GM10248 (cell line): Measurements from ENCODE around the gene CYGB.
A peak's percentile ranks its signal among the peaks of the same experiment; 100 is the strongest.

Experiments
- CTCF ChIA-PET: fragments of 300-600 bp; sonication (Branson Sonifier 250); formaldehyde crosslinking; extraction: SDS; loops from one replicate; lab custom pipeline; 2021; ENCODE audit warnings: antibody characterized with exemption; lab: Yijun Ruan, JAX
- POLR2A ChIA-PET: fragments of 350-650 bp; sonication (Branson Sonifier 250); formaldehyde crosslinking; extraction: SDS; loops from one replicate; lab custom pipeline; 2020; ENCODE audit warnings: antibody characterized with exemption; lab: Yijun Ruan, JAX
- DNase-seq: peaks from one replicate; pipeline ENCODE4 v3.0.0; 2012; ENCODE audit errors: extremely low spot score
- TF ChIP-seq, protein P1 (sequence below): IDR thresholded peaks from 2 replicates; pipeline ENCODE4 v1.5.1; 2012; ENCODE audit warnings: mild to moderate bottlenecking, low read depth; ENCODE audit errors: extremely low read depth, missing control alignments, control extremely low read depth

Gene CYGB

GRCh38 chr17:76485569-76485968, 51.9 kb downstream of the CYGB start:
- TF ChIP-seq, protein P1, sequence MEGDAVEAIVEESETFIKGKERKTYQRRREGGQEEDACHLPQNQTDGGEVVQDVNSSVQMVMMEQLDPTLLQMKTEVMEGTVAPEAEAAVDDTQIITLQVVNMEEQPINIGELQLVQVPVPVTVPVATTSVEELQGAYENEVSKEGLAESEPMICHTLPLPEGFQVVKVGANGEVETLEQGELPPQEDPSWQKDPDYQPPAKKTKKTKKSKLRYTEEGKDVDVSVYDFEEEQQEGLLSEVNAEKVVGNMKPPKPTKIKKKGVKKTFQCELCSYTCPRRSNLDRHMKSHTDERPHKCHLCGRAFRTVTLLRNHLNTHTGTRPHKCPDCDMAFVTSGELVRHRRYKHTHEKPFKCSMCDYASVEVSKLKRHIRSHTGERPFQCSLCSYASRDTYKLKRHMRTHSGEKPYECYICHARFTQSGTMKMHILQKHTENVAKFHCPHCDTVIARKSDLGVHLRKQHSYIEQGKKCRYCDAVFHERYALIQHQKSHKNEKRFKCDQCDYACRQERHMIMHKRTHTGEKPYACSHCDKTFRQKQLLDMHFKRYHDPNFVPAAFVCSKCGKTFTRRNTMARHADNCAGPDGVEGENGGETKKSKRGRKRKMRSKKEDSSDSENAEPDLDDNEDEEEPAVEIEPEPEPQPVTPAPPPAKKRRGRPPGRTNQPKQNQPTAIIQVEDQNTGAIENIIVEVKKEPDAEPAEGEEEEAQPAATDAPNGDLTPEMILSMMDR, result no peak
- ChIA-PET CTCF (interaction anchor here (0.7 to 2.0 kb wide), 3 partner anchors 11 to 18 kb away, joined by 3 to 6 read pairs (median 3); no protein-coding TSS in a partner anchor), POLR2A (interaction anchor here (0.6 kb wide), 1 partner anchor 12 kb away, joined by 3 read pairs; no protein-coding TSS in a partner anchor)
- DNase-seq, result no peak

DNA sequence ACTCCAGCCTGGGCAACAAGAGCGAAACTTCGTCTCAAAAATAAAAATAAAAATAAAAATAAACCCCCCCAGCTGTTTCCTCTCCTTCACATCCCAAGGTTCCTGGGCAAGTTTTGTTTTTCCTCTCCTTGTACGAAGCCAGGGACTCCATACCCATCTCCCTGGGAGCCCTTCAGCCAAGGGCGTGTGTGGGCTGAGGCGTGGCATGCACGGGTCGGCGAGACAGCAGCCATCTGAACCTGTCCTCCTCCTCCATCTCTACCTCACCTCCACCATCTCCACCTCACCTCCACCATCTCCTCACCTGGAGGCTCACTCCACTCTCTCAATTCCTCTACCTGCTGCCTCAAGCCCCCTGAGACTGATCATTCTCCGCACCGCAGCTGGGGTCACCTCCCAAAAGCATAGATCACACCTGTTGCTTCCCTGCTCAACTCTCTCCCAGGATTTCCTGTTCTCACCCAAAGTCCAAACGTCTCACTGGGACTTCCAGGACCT, 53.2 kb downstream of the CYGB start:
- DNase-seq, result no peak
- TF ChIP-seq, protein P1, result no peak
- ChIA-PET POLR2A (no interaction called here), CTCF (interaction anchor here (1.0 to 1.6 kb wide), 3 partner anchors 9 to 25 kb away, joined by 3 to 5 read pairs (median 4); partner anchors contain the start of gene AANAT)

GRCh38 chr17:76481071-76481655, 56.3 kb downstream of the CYGB start:
- DNase-seq, result peak; percentile 81
- CTCF ChIA-PET, result interaction anchor here (0.9 to 3.6 kb wide), 9 partner anchors 11 to 83 kb away, joined by 3 to 16 read pairs (median 5); no protein-coding TSS in a partner anchor
- TF ChIP-seq, protein P1, result no peak
- POLR2A ChIA-PET, result interaction anchor here (1.4 kb wide), 1 partner anchor 12 kb away, joined by 7 read pairs; no protein-coding TSS in a partner anchor

DNA sequence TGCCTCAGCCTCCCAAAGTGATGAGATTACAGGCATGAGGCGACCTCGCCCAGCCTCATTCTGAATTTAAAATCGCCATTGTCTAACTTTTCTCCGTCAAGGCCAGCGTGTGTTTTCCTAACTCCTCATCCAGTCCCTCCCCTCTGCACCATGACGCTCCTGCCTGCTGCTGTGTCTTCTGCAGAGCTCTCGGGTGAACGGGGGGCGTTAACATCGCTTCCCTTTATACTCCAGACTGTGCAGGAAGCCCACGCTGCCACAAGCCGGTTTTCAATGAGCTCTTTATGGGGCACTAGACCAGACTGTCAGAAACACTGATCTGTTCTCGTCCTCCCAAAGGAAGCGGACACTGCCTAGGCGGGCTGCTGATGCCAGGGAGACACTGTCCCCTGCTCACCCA, 56.9 kb downstream of the CYGB start:
- POLR2A ChIA-PET, result interaction anchor here (0.7 kb wide), 1 partner anchor 76 kb away, joined by 3 read pairs; no protein-coding TSS in a partner anchor
- TF ChIP-seq, protein P1, result no peak

GRCh38 chr17:76479515-76480060, 57.9 kb downstream of the CYGB start:
- no peak for DNase-seq
- CTCF ChIA-PET, result interaction anchor here (1.0 to 3.6 kb wide), 9 partner anchors 13 to 82 kb away, joined by 3 to 16 read pairs (median 5); partner anchors contain the start of gene RHBDF2
- TF ChIP-seq, protein P1, result no peak
- POLR2A ChIA-PET, result no interaction called here

More for the DNA sequence above, 56.9 kb downstream of the CYGB start:
- DNase-seq, result no peak
- CTCF ChIA-PET, result interaction anchor here (0.9 to 3.6 kb wide), 9 partner anchors 14 to 83 kb away, joined by 3 to 16 read pairs (median 5); partner anchors contain the start of gene RHBDF2

DNA sequence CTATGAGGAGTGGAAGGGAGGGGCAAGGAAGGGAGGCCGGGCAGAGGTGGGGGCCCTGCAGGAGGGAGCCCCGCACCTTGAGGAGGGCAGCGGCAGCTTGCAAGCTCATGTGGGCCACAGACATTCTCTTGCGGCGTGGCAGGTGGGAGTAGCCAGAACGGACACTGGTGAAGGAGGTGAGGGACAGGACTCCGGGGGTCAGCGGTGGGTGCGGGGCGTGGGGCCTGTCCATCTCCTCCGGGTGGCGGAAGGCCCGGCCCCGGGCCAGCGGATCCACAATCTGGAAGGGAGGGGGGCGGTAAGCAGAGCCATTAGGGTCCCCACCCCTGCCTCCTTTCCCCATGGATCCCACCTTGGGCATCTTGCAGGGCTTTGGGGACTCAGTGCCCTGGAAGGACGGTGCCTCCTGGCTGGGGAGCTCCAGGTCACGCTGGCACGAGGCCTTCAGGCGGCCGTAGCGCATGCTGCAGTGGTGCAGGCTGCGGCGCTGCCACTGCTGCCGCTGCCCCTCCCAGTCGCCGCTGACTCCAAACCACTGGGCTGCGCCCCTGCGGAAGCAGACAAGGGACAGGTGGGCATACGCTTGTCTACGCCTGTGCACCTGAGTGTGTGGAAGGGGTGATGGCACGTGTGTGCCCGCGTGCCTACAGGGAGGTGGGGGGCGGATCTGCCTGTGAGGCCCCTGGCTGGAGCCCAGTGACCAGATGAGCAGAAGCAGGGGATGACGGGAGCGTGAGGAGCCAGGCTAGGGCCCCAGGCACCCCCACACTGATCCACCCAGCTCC, 58.6 kb downstream of the CYGB start:
- ChIA-PET POLR2A (no interaction called here), CTCF (interaction anchor here (1.2 to 3.6 kb wide), 4 partner anchors 8 to 44 kb away, joined by 3 to 16 read pairs (median 4); no protein-coding TSS in a partner anchor)
- TF ChIP-seq, protein P1, result no peak
- DNase-seq, result no peak
